ENCODE measurements around the gene SIK3.
"Not testable (repeated sequence)": the region's sequence is repeated elsewhere in the genome, so short reads cannot be mapped to it uniquely, and the experiment has no call there.

Gene SIK3

GRCh38 chr11:117112497-117112896 is 14.3 kb upstream of the SIK3 start:
- not testable (repeated sequence) for FAIRE-seq; DNase-seq (ENCODE audit: insufficient read length, low spot score)

GRCh38 chr11:117110294-117110950 is 12.2 kb upstream of the SIK3 start:
- FAIRE-seq (no peak), DNase-seq (ENCODE audit: insufficient read length, low spot score) (no peak)

- DNase-seq (ENCODE audit: insufficient read length, low spot score) (no peak), FAIRE-seq (no peak)
Observed at GRCh38 chr11:117107701-117108590, 9.7 kb upstream of the SIK3 start.

- DNase-seq (ENCODE audit: insufficient read length, low spot score) (no peak), FAIRE-seq (no peak)
Observed at GRCh38 chr11:117100556-117100955, 2.3 kb upstream of the SIK3 start.

- no peak for DNase-seq (ENCODE audit: insufficient read length, low spot score)
- FAIRE-seq = no peak
Observed at GRCh38 chr11:117099696-117100095, 1.5 kb upstream of the SIK3 start.

- FAIRE-seq (no peak), DNase-seq (ENCODE audit: insufficient read length, low spot score) (peak; percentile 20)
Observed at GRCh38 chr11:117097389-117098268, 599 bp downstream of the SIK3 start.

GRCh38 chr11:117097014-117097388 is 1.2 kb downstream of the SIK3 start:
- no peak for DNase-seq (ENCODE audit: insufficient read length, low spot score)
- FAIRE-seq = peak; percentile 60

GRCh38 chr11:117096201-117096991 is 1.8 kb downstream of the SIK3 start:
- FAIRE-seq (peak; percentile 95), DNase-seq (ENCODE audit: insufficient read length, low spot score) (peak; percentile 71)

- DNase-seq (ENCODE audit: insufficient read length, low spot score) (no peak), FAIRE-seq (peak; percentile 18)
Observed at GRCh38 chr11:117095284-117096161, 2.7 kb downstream of the SIK3 start.

GRCh38 chr11:117094776-117095175 is 3.5 kb downstream of the SIK3 start:
- no peak for DNase-seq (ENCODE audit: insufficient read length, low spot score)

GRCh38 chr11:117092951-117093590 is 5.2 kb downstream of the SIK3 start:
- peak; percentile 69 for FAIRE-seq

More at GRCh38 chr11:117094776-117095175, 3.5 kb downstream of the SIK3 start:
- no peak for FAIRE-seq

GRCh38 chr11:117091753-117092477 is 6.3 kb downstream of the SIK3 start:
- no peak for DNase-seq (ENCODE audit: insufficient read length, low spot score)
- FAIRE-seq = no peak

More at GRCh38 chr11:117092951-117093590, 5.2 kb downstream of the SIK3 start:
- no peak for DNase-seq (ENCODE audit: insufficient read length, low spot score)

GRCh38 chr11:117090111-117090706 is 8.0 kb downstream of the SIK3 start:
- no peak for DNase-seq (ENCODE audit: insufficient read length, low spot score)
- peak; percentile 31 for FAIRE-seq

- FAIRE-seq (peak; percentile 59), DNase-seq (ENCODE audit: insufficient read length, low spot score) (no peak)
Observed at GRCh38 chr11:117089685-117090084, 8.5 kb downstream of the SIK3 start.

GRCh38 chr11:117087446-117087845 is 10.8 kb downstream of the SIK3 start:
- DNase-seq (ENCODE audit: insufficient read length, low spot score) (no peak), FAIRE-seq (no peak)

GRCh38 chr11:117084992-117085391 is 13.2 kb downstream of the SIK3 start:
- DNase-seq (ENCODE audit: insufficient read length, low spot score) (no peak), FAIRE-seq (no peak)

All from GM19239 (cell line).